HG03342 (cell line): ENCODE measurements around the gene TTC27.
"Not testable (repeated sequence)": the region's sequence is repeated elsewhere in the genome, so short reads cannot be mapped to it uniquely, and the experiment has no call there.

Source experiments
- ATAC-seq: cut with Tn5 transposase; IDR thresholded peaks from one replicate; pipeline ENCODE4 v1.9.1; 2021; ENCODE audit warnings: mild to moderate bottlenecking, moderate library complexity; ENCODE audit not compliant: unreplicated experiment

Gene TTC27

GRCh38 chr2:32843699-32844098 lies 215.8 kb downstream of the TTC27 start:
- ATAC-seq, result no peak

- no peak for ATAC-seq
Measured at GRCh38 chr2:32844253-32844652, 216.4 kb downstream of the TTC27 start.

- ATAC-seq, result not testable (repeated sequence)
Measured at GRCh38 chr2:32846274-32846673, 218.4 kb downstream of the TTC27 start.

GRCh38 chr2:32847734-32848133 lies 219.9 kb downstream of the TTC27 start:
- ATAC-seq, result no peak

GRCh38 chr2:32849456-32850194 lies 221.8 kb downstream of the TTC27 start:
- no peak for ATAC-seq

GRCh38 chr2:32851777-32852439 lies 224.1 kb downstream of the TTC27 start:
- no peak for ATAC-seq

- ATAC-seq, result no peak
Measured at GRCh38 chr2:32852856-32853255, 225.0 kb downstream of the TTC27 start.

GRCh38 chr2:32856891-32857290 lies 229.0 kb downstream of the TTC27 start:
- no peak for ATAC-seq

- no peak for ATAC-seq
Measured at GRCh38 chr2:32858713-32859112, 230.9 kb downstream of the TTC27 start.

GRCh38 chr2:32860385-32860784 lies 232.5 kb downstream of the TTC27 start:
- ATAC-seq, result no peak

GRCh38 chr2:32862269-32863055 lies 234.6 kb downstream of the TTC27 start:
- no peak for ATAC-seq

- no peak for ATAC-seq
Measured at GRCh38 chr2:32863326-32863725, 235.5 kb downstream of the TTC27 start.

- no peak for ATAC-seq
Measured at GRCh38 chr2:32863803-32864202, 236.0 kb downstream of the TTC27 start.

- no peak for ATAC-seq
Measured at GRCh38 chr2:32864334-32865111, 236.7 kb downstream of the TTC27 start.

GRCh38 chr2:32865399-32866068 lies 237.7 kb downstream of the TTC27 start:
- no peak for ATAC-seq

- ATAC-seq, result not testable (repeated sequence)
Measured at GRCh38 chr2:32866462-32866861, 238.6 kb downstream of the TTC27 start.
